ENCODE results near the gene LYZ. TPM values are rescaled to one million over a fixed set of nuclear protein-coding genes. Genes with fewer than 3 reads are reported as not detected.

Gene LYZ
- total and polyA plus RNA-seq, 9 of the 15 experiments (the other 6 are each of a cell fraction or from before 2014, with no cell fraction given) = 27.2 to 96.3 (median 42.1) TPM

DNA sequence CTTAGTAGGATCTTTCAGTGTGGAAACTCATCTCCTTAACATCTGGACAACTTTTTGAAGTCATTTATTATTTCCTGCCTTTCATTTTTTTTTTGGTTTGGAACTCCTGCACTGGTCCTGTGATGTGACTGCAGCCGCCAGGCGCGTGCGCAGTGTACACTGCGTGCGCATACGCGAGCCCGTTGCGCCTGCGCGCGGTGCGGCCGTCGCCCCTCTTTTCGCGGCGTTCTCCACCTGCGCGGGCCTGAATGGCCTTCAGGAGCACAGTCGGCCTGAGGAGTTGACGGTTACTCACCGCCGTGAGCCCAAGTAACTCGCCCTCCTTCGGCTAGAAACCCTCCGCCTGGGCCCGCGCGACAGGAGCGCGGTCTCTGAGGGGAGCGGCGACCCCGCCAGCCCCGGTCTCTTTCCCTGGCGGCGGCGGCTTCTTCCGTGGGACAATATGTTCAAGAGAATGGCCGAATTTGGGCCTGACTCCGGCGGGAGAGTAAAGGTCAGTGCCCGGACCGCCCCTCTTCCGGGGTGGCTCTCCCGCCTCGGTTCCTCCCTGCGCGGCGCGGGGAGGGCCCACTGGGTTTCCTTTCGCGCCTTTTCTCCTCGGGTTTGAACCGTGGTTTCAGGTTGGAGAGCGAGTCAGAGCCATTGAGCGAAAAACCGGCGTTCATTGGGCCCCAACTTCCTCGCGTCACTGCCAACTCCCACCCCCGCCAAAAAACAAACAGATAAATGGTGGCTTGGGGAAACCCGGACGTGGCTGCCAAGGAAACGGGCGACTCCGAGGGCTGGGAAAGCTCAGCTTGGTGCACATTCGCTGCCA, 11.6 kb downstream of the LYZ start, which contains the start of gene YEATS4 (continued):
- TF ChIP-seq KAT7 (CRISPR knock-in tag; IDR thresholded peaks at IDR 0.05; ENCODE audit: borderline replicate concordance) (peak; percentile 98; the same call in 1 of the 2 replicates), KAT8 (IDR thresholded peaks at IDR 0.05; ENCODE audit: low read depth) (no peak), CCAR2 (IDR thresholded peaks at IDR 0.05; ENCODE audit: low read depth, low read length) (no peak), SMC3 (conservative IDR thresholded peaks at IDR 0.05; ENCODE audit: insufficient read depth, low read depth, low read length) (no peak), RBM39 (optimal IDR thresholded peaks at IDR 0.05; ENCODE audit: low read depth, low read length) (no peak)
- TF ChIP-seq, protein P1, sequence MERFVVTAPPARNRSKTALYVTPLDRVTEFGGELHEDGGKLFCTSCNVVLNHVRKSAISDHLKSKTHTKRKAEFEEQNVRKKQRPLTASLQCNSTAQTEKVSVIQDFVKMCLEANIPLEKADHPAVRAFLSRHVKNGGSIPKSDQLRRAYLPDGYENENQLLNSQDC (CRISPR knock-in tag; IDR thresholded peaks at IDR 0.05) = no peak

DNA sequence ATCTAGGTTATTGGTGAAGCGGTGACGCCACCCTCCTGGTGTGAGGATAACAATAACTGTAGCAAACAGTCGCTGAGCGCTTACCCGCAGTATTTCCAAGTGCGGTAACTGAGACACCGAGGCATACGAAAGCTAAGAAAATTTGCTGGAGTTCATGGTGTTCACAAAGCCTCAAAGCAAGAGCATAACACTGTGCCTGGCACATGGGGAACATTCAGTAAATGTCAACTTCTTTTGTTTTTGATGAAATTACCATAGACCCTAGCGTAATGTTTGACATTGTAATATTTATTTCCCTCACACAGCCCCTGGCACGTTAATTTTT, 12.1 kb downstream of the LYZ start:
- H3K4me1 ChIP-seq (replicated peaks in 1 of 2; ENCODE audit: control insufficient read depth in 2 of 2, insufficient read depth in 2 of 2, low read length in 2 of 2) = peaks cover 8 to 12% of the 10 kb centered on the region in 2 experiments; a peak in 3 of 5 replicates
- peak overlapping the region; percentile 96 to 99 for H3K9ac ChIP-seq (ENCODE audit: insufficient read depth in 1 of 2, low read depth in 2 of 2, low read length in 2 of 2)
- TSS peak; percentile 84 for BruUV-seq (replicated peaks)
- H2AFZ ChIP-seq (ENCODE audit: low read depth, low read length) = peak overlapping the region; percentile 94
- no peaks in the 10 kb centered on the region for H3K9me3 ChIP-seq (replicated peaks; ENCODE audit: control insufficient read depth, insufficient read depth, low read depth, low read length)
- H3K27ac ChIP-seq (ENCODE audit: extremely low read depth, low read depth, low read length) = peak overlapping the region; percentile 95
- ATAC-seq = no peak
- intact Hi-C loops (cut with micrococcal nuclease) (loop anchor here (1.0 kb wide), 1 partner anchor 225 kb away; the partner anchor contains the start of gene CCT2), in situ Hi-C loops (cut with MboI) (no loop called here)
- H3K36me3 ChIP-seq (ENCODE audit: control insufficient read depth, insufficient read depth, low read length) = peaks cover 25% of the 10 kb centered on the region; the same call in 2 of the 3 replicates
- CTCF ChIA-PET (ENCODE audit: low intra/inter-chr PET ratio) = no interaction called here
- WGBS (ENCODE audit: insufficient coverage, low coverage, missing lambda C conversion rate) = 1% methylated on average over 10 of the region's 10 CpGs
- H3K79me2 ChIP-seq (ENCODE audit: control insufficient read depth, insufficient read depth, low read length) = peaks cover 38% of the 10 kb centered on the region
- peak overlapping the region; percentile 52 for H3K4me3 ChIP-seq
- FAIRE-seq = no peak
- no peaks in the 10 kb centered on the region for H3K27me3 ChIP-seq (ENCODE audit: control insufficient read depth in 2 of 2, insufficient read depth in 2 of 2, low read length in 2 of 2)
- DNase-seq (ENCODE audit: extremely low read depth in 1 of 4, low spot score in 3 of 4) = no peak
- POLR2A ChIA-PET = interaction anchor here (0.6 to 1.4 kb wide), 5 partner anchors 9 to 284 kb away, joined by 3 to 4 read pairs (median 3); no protein-coding TSS in a partner anchor
- H4K20me1 ChIP-seq (replicated peaks; ENCODE audit: control insufficient read depth, insufficient read depth, low read length) = no peaks in the 10 kb centered on the region
- H3K9me1 ChIP-seq (ENCODE audit: control insufficient read depth, insufficient read depth, low read length) = no peaks in the 10 kb centered on the region
- peak overlapping the region; percentile 98 for H3K4me2 ChIP-seq (ENCODE audit: insufficient read depth, low read length)
- TF ChIP-seq BHLHE40 (IDR thresholded peaks at IDR 0.05; ENCODE audit: low read length) (no peak), ZNF79 (CRISPR knock-in tag; IDR thresholded peaks at IDR 0.05; ENCODE audit: low read depth) (no peak), HMG20B (CRISPR knock-in tag; IDR thresholded peaks at IDR 0.05) (no peak), SMARCC2 (IDR thresholded peaks at IDR 0.05; ENCODE audit: low read depth) (no peak), POLR2AphosphoS2 (IDR thresholded peaks at IDR 0.05; ENCODE audit: low read length) (no peak), SMARCA4 (IDR thresholded peaks at IDR 0.05) (no peak), JUN (IDR thresholded peaks at IDR 0.05; ENCODE audit: borderline replicate concordance, low read depth, low read length) (no peak), JUN (CRISPR knock-in tag; IDR thresholded peaks at IDR 0.05; ENCODE audit: borderline replicate concordance) (peak; percentile 78), CREM (IDR thresholded peaks at IDR 0.05; ENCODE audit: low read depth) (no peak), GTF2F1 (IDR thresholded peaks at IDR 0.05; ENCODE audit: low read depth, low read length) (no peak), ZNF431 (CRISPR knock-in tag; IDR thresholded peaks at IDR 0.05) (no peak), TCF7L2 (IDR thresholded peaks at IDR 0.05; ENCODE audit: low read depth, low read length) (no peak), ZNF57 (CRISPR knock-in tag; IDR thresholded peaks at IDR 0.05) (no peak), MYNN (IDR thresholded peaks at IDR 0.05) (no peak), MYNN (CRISPR knock-in tag; IDR thresholded peaks at IDR 0.05) (no peak), NFE2 (IDR thresholded peaks at IDR 0.05; ENCODE audit: low read depth) (no peak)
- TF ChIP-seq, protein P2, sequence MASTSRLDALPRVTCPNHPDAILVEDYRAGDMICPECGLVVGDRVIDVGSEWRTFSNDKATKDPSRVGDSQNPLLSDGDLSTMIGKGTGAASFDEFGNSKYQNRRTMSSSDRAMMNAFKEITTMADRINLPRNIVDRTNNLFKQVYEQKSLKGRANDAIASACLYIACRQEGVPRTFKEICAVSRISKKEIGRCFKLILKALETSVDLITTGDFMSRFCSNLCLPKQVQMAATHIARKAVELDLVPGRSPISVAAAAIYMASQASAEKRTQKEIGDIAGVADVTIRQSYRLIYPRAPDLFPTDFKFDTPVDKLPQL (IDR thresholded peaks at IDR 0.05; ENCODE audit: extremely low read depth, insufficient read length) = no peak
